GM12872 (cell line): ENCODE measurements around the gene ZNF785.

Source experiments
- CTCF ChIP-seq: IDR thresholded peaks from 3 replicates; pipeline ENCODE4 v1.5.1; 2011; ENCODE audit warnings: low read depth, mild to moderate bottlenecking, low read length, moderate library complexity; ENCODE audit not compliant: insufficient read depth

Gene ZNF785

GRCh38 chr16:30570636-30571444 lies 14.7 kb downstream of the ZNF785 start:
- TF ChIP-seq CTCF, result no peak

GRCh38 chr16:30569746-30570635 lies 15.5 kb downstream of the ZNF785 start:
- TF ChIP-seq CTCF, result no peak

DNA sequence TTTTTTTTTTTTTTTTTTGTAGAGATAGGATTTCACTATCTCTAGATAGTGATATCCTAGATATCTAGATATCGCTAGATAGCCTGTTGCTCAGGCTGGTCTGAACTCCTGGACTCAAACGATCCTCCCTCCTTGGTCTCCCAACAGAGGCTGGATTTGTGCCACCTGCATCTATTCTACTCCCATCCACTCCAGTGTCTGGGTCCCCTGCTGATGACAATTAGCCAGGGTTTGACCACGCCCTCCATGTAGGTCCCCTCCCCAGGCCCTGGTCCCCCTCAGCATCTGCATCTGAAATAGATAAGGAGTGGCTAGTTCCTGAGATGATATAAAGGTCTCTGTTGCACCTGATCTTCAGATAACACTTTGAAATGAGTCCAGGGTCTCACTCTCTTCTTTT lies 16.2 kb downstream of the ZNF785 start:
- no peak for TF ChIP-seq CTCF

DNA sequence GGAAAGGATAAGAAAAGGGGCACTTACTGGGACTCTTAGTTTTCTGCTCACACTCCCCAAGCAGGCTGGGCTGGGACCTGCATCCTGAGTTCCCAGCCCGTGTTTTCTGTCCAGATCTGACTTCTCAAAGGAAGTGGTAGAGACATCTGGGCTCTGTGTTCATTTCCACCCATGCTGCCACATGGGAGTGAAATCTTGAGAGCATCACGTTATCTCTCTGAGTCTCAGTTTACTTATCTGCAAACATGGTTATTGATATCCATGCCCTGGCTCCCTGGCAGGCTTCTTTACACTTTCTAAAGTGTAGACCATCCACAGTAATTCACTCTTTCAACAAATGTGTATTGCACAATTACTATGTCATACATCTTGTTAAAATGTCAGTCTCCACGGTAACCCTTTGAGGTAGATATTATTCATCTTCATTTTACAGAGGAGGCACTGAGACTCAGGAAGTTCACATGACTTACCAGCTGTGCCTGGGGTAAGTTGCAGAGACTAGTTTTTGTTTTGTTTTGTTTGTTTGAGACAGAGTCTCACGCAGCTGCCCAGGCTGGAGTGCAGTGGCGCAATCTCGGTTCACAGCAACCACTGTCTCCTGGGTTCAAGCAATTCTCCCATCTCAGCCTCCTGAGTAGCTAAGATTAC lies 17.4 kb downstream of the ZNF785 start:
- TF ChIP-seq CTCF, result no peak

DNA sequence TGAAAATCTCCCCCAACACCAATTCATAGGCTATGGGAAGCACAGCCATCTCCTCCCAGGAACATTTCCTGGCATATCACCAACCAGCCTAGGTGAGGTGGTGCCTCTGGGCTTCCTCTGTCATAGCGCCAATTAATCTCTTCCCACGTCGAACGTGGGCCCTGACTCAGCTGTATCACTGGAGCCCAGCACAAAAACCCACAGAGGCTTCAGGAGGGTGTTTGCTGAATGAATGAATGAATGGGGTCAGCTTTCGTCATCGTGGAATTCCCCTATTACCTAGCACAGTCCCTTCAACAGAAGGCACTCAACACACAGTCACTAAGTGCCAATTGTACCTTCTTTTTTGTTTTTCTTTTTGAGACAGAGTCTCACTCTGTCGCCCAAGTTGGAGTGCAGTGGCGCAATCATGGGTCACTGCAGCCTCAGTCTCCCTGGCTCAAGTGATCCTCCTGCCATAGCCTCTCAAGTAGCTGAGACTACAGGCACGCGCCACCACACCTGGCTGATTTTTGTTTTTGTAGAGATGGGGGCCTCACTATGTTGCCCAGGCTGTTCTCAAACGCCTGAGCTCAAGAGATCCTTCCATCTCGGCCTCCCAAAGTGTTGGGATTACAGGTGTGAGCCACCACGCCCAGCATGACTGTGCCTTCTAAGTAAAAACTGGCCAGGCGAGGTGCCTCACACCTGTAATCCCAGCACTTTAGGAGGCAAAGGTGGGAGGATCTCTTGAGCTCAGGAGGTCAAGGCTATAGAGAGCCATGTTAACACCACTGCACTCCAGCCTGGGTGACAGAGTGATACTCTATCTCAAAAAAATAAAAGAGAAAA lies 18.1 kb downstream of the ZNF785 start:
- TF ChIP-seq CTCF, result no peak

DNA sequence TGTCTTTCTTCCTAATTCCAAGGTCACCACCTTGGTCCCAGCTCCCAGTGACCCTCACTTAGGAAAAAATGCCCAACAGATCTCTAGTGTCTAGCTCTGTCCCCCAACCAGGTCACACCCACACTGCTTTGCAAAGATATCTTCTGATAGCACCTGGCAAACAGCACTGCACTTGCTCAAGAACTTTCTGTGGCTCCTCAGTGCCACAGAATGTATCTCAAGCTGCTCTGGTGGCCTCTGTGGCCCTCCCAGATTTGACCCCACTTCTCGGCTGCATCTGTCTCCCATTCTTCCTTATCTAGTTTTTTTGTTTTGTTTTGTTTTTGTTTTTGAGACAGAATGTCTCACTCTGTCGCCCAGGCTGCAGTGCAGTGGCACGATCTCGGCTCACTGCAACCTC lies 19.0 kb downstream of the ZNF785 start:
- TF ChIP-seq CTCF, result no peak
